T-helper 2 cell treated with Interferon-gamma antibody and Interleukin-4, amounts not matched to agents 5 μg/mL and 100 μg/mL, for 36 hours (primary cell): ENCODE data around the gene ATP13A1.

Source experiments
- DNase-seq: peaks from one replicate; pipeline ENCODE4 v3.0.0; 2021; ENCODE audit warnings: low spot score
- H3K27ac Mint-ChIP-seq: one replicate; pipeline ENCODE4 v1.8.0; 2021; ENCODE audit warnings: mild to moderate bottlenecking, mixed read lengths
- H3K27me3 Mint-ChIP-seq: one replicate; pipeline ENCODE4 v1.8.0; 2021; ENCODE audit warnings: low read depth, mixed read lengths
- H3K36me3 Mint-ChIP-seq: one replicate; pipeline ENCODE4 v1.8.0; 2021; ENCODE audit warnings: low read depth, mixed read lengths
- H3K4me1 Mint-ChIP-seq: one replicate; pipeline ENCODE4 v1.8.0; 2021; ENCODE audit warnings: low read depth, mixed read lengths
- H3K4me3 Mint-ChIP-seq: one replicate; pipeline ENCODE4 v1.8.0; 2022; ENCODE audit warnings: mild to moderate bottlenecking, moderate library complexity, mixed read lengths
- H3K9me3 Mint-ChIP-seq: one replicate; pipeline ENCODE4 v1.8.0; 2021; ENCODE audit warnings: mixed read lengths

The ATP13A1 gene

DNA sequence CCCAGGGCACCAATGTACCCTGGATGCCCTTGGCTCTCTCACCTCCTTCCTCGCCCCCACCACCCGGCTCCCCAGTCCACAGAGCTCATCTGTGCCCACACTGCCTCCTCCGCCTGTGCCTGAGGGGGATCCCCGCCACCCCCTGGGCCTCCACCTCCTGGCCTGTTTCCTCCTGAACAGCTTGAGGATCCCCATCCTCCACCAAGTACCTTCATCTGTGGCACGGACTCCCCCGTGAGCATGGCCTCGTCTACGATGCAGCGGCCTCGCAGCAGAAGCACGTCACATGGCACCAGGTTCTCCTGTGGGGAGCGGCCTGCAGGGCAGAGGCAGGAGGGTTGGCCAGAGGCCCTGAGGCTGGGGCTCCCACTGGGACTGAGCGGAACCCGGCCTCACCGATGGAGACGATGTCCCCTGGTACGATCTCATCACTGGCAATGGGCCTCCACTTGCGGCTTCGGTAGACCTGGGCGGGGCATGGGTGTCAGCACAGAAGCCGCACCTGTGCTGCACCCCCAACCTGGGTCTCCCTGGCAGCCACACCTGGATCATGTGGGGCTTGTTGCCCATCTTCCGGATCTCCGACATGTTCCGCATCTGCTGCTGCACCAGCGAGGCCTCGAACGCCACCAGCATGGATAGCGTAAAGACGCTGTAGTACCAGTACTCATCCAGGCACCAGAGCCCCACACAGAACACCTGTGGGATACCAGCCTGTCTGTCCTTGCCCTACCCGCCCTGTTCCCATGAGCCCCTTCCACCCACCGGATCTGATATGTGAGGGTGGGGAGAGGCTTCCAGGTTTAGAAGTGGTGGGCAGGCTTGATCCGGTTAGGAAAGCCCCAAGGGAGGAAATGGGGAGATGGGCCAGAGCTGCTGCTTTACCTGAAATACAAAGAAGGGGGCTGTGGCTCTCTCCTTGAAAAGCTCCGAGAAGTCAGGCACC, 6.8 kb downstream of the ATP13A1 start:
- H3K4me1 Mint-ChIP-seq = peaks cover 8% of the 10 kb centered on the region
- no peaks in the 10 kb centered on the region for H3K9me3 Mint-ChIP-seq
- H3K4me3 Mint-ChIP-seq = no peak overlapping the region
- no peak overlapping the region for H3K27ac Mint-ChIP-seq
- H3K27me3 Mint-ChIP-seq = no peaks in the 10 kb centered on the region
- no peak for DNase-seq
- peaks cover 56% of the 10 kb centered on the region for H3K36me3 Mint-ChIP-seq

DNA sequence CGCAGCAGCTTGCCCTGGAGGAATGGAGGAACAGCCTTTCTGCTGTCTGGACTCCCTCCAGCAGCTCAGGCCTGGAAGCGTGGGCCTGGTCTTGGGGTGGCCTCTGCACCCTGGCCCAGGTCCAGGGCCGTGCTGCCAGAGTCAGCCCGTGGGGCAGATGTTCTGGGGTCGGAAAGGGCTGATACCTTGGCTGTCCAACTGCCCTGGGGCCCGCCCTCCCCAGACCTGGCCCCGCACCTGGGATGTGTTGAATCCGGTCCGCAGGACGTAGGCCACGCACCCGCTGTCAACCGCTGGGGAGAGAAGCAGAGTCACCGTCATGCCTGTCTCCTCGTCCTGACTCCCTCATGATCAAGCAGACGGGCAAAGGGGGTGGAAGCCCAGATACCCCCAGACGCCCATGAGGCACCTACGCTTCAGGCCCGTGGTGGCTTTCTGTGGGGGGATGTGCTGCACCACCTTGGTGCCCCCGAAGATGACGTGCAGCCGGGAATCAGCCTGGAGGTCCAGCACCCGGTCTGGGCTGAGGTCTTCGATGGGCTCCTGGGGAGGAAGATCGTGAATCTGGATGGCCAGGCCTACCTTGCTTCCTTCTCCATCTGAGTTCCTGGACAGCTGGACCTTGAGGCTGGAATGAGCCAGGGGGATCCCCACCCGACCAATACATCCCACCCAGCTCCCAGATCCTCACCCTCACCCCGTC, 7.7 kb downstream of the ATP13A1 start:
- H3K4me3 Mint-ChIP-seq = no peak overlapping the region
- DNase-seq = no peak
- H3K4me1 Mint-ChIP-seq = no peaks in the 10 kb centered on the region
- H3K9me3 Mint-ChIP-seq = no peaks in the 10 kb centered on the region
- no peaks in the 10 kb centered on the region for H3K27me3 Mint-ChIP-seq
- no peak overlapping the region for H3K27ac Mint-ChIP-seq
- peaks cover 49% of the 10 kb centered on the region for H3K36me3 Mint-ChIP-seq

DNA sequence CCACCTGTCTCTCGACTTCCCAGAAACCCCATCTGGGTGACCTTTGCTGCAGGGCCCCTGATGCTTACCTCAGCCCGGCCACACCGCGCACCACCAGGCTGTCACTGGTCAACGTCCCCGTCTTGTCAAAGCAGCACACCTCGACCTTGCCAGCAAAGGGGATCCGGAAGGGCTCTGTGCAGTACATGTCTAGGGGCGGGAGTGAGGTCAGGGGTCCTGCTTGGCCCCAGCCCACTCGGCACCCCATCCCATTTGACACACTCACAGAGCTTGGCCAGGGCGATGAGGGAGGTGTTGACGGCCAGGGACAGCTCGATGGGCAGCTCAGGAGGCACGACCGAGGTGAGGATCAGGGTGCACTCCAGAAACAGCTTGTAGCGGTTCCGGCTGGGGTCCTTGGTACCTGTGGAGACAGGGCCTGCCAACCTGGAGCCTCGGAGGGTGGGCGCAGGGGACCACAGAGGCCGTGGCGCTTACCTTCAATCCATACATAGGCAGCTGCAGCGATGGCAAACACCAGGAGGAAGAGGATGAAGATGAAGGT, 8.4 kb downstream of the ATP13A1 start:
- DNase-seq = no peak
- Mint-ChIP-seq H3K4me3 (no peak overlapping the region), H3K4me1 (no peaks in the 10 kb centered on the region), H3K9me3 (no peaks in the 10 kb centered on the region), H3K36me3 (peaks cover 54% of the 10 kb centered on the region), H3K27ac (no peak overlapping the region), H3K27me3 (no peaks in the 10 kb centered on the region)

DNA sequence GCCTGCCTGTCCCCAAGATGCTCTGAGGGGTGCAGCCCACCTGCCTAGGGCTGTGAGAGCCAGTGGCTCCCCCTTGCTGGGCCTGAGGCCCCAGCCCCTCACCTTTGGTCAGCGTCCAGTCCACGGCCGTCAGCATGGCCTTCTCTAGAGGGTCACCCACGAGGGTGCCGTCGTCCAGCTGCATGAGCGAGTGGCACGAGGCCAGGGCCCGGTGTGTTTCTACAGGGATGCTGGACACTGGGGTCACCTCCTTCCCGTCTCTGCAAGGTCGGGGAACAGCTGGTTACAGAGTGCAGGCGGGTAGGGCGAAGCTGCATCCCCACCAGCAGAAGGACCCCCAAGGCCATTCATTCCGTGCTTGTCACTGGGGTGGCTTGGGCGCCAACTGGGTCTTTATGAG, 9.0 kb downstream of the ATP13A1 start:
- no peaks in the 10 kb centered on the region for H3K9me3 Mint-ChIP-seq
- no peak for DNase-seq
- H3K4me1 Mint-ChIP-seq = no peaks in the 10 kb centered on the region
- H3K4me3 Mint-ChIP-seq = no peak overlapping the region
- no peak overlapping the region for H3K27ac Mint-ChIP-seq
- no peaks in the 10 kb centered on the region for H3K27me3 Mint-ChIP-seq
- peaks cover 53% of the 10 kb centered on the region for H3K36me3 Mint-ChIP-seq

DNA sequence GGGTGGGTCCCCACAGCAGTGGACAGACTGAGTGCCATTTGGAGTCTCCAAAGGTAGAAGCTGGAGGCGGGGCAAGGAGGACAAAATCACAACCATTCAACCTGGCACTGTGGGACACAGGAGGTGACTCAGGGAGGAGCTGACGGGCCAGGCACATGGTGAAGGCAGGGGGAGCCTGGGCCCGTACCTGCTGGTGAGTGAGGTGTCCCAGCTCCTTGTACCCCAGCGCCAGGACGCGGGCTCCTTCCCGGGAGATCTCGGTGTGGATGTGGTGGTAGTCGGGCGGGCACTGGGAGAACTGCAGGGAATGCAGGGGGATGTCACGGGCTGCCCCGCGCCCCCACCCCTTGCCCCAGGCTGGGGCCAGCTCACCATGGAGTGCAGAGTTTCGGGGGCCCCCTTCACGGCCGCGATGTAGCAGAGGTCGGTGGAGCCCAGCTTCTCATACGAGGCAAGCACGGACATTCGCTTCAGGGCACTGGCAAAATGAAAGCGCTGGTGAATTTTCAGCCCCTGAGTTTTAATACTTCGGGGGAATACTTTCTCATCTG, 9.8 kb downstream of the ATP13A1 start:
- Mint-ChIP-seq H3K27me3 (no peaks in the 10 kb centered on the region), H3K4me3 (no peak overlapping the region), H3K9me3 (no peaks in the 10 kb centered on the region), H3K27ac (no peak overlapping the region), H3K36me3 (peaks cover 53% of the 10 kb centered on the region), H3K4me1 (no peaks in the 10 kb centered on the region)
- DNase-seq = no peak

DNA sequence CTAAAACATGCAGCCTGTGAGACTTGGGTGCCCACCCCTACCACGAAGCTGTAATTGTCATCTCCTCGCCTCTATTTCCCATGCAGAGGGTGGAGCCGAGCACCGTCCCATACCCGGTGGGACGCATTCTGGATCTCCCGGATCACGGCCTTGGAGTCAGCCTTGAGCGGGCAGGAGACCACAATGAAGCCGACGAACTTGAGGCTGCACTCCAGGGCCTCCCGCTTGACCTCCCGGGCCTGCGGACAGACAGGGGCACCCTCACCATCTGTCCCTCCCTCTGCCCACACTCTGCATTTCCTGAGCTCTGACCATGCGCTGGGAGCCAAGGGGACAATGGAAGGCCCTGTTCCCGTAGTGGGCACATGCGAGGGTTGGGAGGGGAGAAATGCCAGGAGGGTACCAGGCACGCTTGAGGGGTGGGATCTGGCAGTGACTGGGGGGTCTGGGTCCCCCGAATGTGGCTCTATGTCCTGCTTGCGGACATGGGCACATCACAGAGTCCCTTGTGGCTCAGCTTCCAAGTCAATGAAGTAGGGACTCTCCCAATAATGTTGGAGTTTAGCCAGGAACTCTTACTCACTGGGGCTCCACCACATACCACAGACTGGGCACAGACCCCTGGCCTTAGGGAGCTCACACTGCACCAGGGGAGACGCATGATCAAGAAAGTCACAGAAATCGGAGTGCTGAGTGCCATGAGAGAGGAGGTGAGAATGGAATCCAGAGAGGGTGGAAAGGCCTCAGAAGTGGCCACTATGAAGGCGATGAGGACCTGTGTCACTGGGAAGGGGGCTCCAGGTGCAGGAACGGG, 10.8 kb downstream of the ATP13A1 start:
- Mint-ChIP-seq H3K9me3 (no peaks in the 10 kb centered on the region), H3K27ac (no peak overlapping the region), H3K4me1 (no peaks in the 10 kb centered on the region), H3K27me3 (no peaks in the 10 kb centered on the region), H3K36me3 (peaks cover 50% of the 10 kb centered on the region), H3K4me3 (no peak overlapping the region)
- DNase-seq = no peak

DNA sequence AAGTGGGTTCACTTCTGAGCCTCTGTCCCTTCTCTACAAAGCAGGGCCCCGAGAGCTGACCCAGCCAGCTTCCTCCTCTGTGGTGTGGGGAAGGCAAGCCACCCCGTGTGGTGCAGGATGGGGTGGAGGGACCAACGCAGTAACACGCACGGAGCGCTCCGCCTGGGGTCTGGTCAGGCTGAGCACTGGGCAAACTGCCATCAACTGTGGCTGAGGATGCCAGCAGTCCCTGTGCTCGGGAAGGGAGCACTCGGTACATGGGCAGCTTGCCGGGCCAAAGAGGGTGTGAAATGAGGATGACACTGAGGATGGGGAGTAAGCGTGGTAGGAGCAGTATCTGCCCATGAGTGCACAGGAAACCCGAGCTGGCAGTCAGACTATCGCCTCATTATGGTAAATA, 12.4 kb downstream of the ATP13A1 start:
- no peak overlapping the region for H3K27ac Mint-ChIP-seq
- H3K9me3 Mint-ChIP-seq = no peaks in the 10 kb centered on the region
- peaks cover 48% of the 10 kb centered on the region for H3K36me3 Mint-ChIP-seq
- H3K4me3 Mint-ChIP-seq = no peak overlapping the region
- DNase-seq = no peak
- no peaks in the 10 kb centered on the region for H3K4me1 Mint-ChIP-seq
- no peaks in the 10 kb centered on the region for H3K27me3 Mint-ChIP-seq

DNA sequence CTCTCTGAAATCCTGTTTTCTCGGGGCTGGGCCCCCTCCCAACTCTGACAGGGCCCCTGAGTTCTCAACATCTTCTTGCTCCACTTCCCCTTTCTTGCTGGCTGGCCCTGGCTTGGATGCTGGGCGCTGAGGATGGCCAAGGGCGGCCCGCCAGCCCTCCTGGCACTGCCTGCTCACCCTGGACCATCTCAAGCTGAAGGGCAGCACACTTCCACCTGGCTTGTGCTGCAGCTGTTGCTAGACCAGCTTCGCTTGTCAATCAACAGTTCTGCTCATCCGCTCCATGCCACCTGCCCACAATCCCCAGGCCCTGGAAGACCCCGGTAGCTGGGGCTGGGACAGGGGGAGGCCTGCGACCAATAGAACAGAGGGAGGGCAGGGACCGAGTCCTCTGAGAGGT, 13.1 kb downstream of the ATP13A1 start:
- Mint-ChIP-seq H3K36me3 (peaks cover 50% of the 10 kb centered on the region), H3K4me1 (no peaks in the 10 kb centered on the region), H3K4me3 (no peak overlapping the region), H3K27me3 (no peaks in the 10 kb centered on the region), H3K27ac (no peak overlapping the region), H3K9me3 (no peaks in the 10 kb centered on the region)
- no peak for DNase-seq

DNA sequence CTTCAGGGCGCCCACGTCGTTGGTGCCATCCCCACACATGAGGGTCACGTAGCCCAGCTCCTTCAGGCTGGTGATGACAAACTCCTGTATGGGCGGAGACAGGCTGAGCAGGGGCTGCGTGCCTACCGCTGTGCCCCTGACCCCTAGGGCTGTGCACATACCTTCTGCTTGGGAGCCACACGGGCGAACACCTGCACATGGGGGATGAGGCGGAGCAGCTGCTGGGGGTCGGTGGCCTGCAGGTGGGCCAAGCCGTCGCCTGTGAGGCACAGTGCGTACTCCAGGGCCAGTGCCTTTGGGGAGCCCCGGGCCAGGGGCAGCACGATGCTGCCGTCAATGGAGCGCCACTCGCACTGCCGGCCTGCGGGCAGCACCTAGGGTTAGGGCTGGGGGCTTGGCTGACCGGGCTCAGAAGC, 13.9 kb downstream of the ATP13A1 start:
- Mint-ChIP-seq H3K9me3 (no peaks in the 10 kb centered on the region), H3K27ac (peak overlapping the region; percentile 31), H3K36me3 (peaks cover 46% of the 10 kb centered on the region), H3K4me1 (no peaks in the 10 kb centered on the region), H3K4me3 (no peak overlapping the region), H3K27me3 (no peaks in the 10 kb centered on the region)
- no peak for DNase-seq

DNA sequence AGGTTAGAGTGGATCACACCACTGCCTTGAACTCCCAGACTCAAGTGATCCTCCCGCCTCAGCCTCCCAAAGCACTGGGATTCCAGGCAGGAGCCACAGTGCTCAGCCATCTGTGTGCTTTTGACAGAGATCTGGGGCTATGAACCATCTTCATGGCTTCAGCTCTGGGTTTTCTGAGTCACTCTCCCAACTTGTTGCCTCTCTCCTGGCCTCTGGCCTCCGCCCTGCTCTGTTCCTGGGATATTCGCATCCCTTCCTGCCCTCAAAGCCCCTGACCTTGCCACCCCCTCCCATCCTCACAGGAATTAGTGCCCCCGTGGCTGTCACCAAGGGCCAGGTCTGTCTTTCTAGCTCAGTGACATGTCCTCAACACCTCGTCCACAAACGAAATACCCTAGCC, 14.3 kb downstream of the ATP13A1 start:
- Mint-ChIP-seq H3K36me3 (peaks cover 47% of the 10 kb centered on the region), H3K27ac (peak overlapping the region; percentile 31)
- DNase-seq = no peak

DNA sequence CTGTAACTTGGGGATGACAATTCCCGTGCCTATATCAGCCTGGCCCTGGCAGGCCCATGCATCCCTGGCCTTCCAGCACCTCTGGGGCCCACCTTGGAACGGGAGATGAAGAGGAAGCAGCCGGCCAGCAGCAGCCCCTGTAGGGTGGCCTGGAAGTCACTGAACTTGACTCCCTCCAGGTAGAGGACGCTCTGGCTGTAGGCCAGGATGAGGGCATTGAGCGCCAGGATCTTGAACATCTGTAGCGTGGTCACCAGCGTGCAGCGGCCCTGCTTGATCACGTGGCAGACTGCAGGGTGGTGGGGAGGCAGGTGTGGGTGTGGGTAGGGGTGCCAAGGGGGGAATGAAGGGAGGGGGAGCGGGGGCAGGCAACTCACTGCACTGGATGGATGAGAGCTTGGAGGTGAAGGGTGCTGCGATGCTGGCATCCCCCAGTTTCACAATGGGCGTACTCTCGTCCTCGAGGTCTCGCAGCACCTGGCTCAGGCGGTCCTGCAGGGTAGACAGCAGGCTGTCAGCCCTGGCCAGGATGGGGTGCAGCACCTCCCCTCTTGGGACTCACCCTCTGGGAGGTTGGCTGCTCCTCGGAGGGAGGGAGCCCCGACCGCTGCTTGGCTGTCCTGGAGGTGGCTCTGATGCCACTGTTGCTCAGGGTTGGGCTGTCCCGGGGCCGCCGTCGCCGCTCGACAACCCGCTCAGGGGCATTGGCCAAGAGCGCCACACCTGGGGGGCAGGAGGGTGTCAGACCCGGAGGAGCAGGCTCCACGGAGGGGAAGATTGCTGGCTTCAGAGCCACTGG, 16.2 kb downstream of the ATP13A1 start:
- Mint-ChIP-seq H3K4me1 (peaks cover 6% of the 10 kb centered on the region), H3K27ac (no peak overlapping the region), H3K4me3 (no peak overlapping the region), H3K9me3 (no peaks in the 10 kb centered on the region), H3K36me3 (peaks cover 42% of the 10 kb centered on the region), H3K27me3 (no peaks in the 10 kb centered on the region)
- no peak for DNase-seq

More for the DNA sequence above, 14.3 kb downstream of the ATP13A1 start:
- Mint-ChIP-seq H3K4me1 (no peaks in the 10 kb centered on the region), H3K9me3 (no peaks in the 10 kb centered on the region), H3K4me3 (no peak overlapping the region), H3K27me3 (no peaks in the 10 kb centered on the region)

DNA sequence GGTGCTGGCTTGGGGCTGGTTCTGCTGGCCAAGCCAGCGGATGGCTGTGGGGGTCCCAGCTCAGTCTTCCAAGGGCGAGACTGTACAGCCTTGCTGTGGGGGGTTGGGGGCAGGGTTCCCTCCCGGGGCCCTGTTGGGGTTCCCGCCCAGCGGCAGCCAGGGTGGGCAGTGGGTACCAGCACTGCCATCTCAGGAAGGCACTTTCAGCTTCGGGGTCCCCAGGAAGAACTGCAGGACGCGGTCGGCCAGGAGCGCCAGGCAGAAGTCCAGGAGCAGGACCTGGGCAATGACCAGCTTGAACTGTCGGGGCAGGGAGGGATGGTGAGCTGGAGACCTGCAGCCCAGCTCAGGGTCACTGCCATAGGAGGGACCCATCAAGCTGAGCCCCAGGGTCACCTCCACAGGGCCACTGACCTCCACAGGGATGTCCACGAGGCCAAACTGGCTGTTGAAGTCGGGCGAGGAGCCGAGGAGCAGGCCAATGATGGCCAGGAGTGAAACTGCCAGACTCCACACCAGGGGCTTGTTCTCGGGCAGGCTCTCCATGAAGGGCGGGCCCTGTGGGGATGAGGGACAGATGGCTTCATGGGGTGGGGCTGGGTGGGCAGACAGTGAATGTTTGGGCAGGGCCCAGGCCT, 18.1 kb downstream of the ATP13A1 start:
- H3K4me1 Mint-ChIP-seq = peaks cover 11% of the 10 kb centered on the region
- H3K9me3 Mint-ChIP-seq = no peaks in the 10 kb centered on the region
- no peak for DNase-seq
- no peaks in the 10 kb centered on the region for H3K27me3 Mint-ChIP-seq
- H3K27ac Mint-ChIP-seq = no peak overlapping the region
- no peak overlapping the region for H3K4me3 Mint-ChIP-seq
- H3K36me3 Mint-ChIP-seq = peaks cover 43% of the 10 kb centered on the region
